ENCODE measurements around the gene GFI1B. TPM values are rescaled to one million over a fixed set of nuclear protein-coding genes. Genes with fewer than 3 reads are reported as not detected.

GFI1B gene
- 0.19 TPM in 1 of 2 replicates, not detected in the other for total RNA-seq

DNA sequence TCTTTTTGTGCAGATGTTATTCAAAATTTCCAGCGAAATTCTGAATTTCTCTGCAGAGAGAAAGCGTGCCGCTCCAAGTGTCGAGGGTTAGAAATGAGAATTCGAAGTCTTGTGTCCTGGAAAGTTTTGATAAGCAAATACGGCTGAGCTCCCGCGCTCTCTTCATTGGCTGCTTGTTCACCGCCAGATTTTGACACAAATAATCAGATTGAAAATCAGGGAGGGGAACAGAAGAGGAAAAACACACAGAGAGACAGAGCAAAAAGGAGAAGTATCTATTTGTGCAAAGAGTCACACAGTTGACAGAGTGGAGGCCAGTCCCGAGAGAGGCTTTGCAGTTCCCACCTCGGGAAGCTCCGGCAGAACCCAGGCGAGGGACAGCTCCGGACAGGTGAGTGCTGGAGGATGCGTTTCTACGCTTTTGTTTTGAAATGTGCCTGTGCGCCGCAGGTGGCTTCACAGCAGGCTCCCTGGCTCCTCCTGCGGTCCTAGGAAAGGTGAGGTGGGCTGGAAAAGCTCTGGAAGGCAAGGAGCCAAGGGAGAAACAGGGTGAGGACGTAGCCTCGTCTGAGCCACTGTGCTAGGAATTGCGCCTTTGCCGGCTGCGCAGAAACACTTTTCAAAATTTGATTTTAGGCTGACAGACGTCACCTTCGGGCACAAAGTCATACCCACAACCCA, at the start of gene GFI1B:
TSS of gene GFI1B (plus strand) at position 244 of the 681 bp plus-strand sequence. CDS start 7,985 bp downstream, outside the sequence.

DNA sequence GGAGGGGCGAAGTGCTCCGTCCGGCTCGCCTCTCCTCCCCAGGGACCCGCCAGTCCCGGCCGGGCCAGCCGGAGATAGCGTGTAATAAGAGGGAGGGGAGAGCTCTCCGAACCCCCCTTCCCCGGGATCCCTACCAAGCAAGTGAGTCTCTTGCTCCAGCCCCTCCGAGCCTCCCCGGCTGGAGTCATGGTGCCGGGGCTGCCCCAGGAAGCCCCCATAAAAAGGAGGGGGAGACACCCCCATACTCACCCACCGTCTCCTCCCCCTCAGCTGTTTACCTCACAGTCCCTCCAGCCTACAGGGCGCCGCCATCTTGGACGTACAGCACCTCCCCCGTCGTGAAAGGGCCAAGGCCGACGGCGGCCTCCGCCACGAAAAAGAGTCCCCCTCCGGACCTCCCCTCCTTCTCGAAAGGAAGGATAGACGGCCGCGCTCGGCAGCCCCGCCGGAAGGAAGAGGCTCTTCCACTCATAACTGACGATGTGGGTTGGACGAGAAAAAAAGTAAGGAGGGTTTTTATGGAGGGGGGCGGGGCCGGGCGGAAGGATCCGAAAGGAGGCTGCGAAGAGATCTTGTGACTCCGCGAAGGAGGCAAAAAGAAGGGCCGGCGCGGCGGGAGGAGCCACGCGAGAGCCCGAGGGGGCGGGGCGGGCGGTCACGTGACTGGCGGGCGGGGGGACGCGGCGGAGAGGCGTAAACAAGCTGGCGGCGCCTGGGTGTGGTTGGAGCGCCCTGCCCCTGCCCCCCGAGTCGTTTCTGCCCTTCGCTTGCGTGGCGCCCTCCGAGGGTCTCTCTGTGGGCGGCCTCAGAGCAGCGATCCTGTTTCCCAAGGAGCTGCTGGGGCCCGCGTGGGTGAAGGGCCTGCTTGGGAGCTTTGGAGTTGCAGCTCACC, 34.0 kb upstream of the GFI1B start, which contains the start of gene TSC1:
TSS of gene TSC1 (minus strand) at position 323 of the 892 bp plus-strand sequence. CDS start 15,744 bp downstream, outside the sequence.

DNA sequence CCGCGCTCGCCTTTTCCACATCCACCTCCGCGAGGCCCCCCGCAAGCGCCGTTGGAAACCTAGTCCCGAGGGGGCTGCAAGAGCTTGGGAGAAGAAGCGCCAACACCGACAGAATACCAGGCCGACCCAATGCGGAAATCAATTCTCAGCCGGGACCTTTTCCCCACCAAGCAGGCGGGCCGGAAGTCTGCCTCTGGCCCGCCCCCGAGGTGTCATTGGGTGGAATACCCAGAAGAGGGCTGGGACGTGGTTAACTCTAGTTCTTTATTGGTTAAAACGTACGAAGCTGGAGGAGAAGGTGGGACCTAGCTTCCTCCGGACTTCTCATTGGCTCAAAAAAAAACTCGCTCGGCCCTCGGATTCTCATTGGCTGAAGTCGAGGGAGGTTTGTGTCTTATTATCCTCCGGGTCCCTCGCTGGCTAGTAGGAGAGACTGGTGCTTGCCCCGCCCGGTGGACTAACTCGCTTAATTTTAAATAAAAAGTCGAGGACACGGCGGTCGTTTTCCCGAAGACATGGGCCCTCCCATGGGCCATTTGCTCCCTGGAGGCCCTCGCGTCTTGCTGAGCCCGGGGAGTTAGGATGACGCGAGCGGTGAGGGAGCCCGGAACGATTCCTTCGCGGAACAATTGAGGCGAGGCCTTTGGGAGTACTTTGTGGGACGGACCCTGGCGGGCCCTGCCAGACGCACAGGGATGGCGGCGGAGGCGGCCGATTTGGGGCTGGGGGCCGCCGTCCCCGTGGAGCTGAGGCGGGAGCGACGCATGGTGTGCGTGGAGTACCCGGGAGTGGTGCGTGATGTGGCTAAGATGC, 52.0 kb downstream of the GFI1B start, which contains the start of gene GTF3C5:
TSS of gene GTF3C5 (plus strand) at position 681 of the 813 bp plus-strand sequence. CDS start at position 696, 15 bp downstream.

Other genes with a start within 250 kb of the GFI1B start
- 0.40 and 0.56 TPM in 2 replicates for gene AK8, start 100.4 kb upstream of the GFI1B start, total RNA-seq
- 3.3 and 3.7 TPM in 2 replicates for gene SPACA9, start 99.8 kb upstream of the GFI1B start, total RNA-seq
- 25.4 and 40.2 TPM in 2 replicates for gene TSC1, start 34.1 kb upstream of the GFI1B start, total RNA-seq
- 25.9 and 28.9 TPM in 2 replicates for gene GTF3C5, start 52.3 kb downstream of the GFI1B start, total RNA-seq
- gene CEL, start 83.3 kb downstream of the GFI1B start, total RNA-seq: 0.19 and 0.26 TPM in 2 replicates
- 13.4 and 19.8 TPM in 2 replicates for gene RALGDS, start 142.5 kb downstream of the GFI1B start, total RNA-seq
- 3.5 and 3.8 TPM in 2 replicates for gene GBGT1, start 185.2 kb downstream of the GFI1B start, total RNA-seq
- not detected in 2 replicates for gene OBP2B, start 230.6 kb downstream of the GFI1B start, total RNA-seq